SK-N-SH (cell line): ENCODE results near the gene LRP1-AS. TPM values are rescaled to one million over a fixed set of nuclear protein-coding genes. Genes with fewer than 3 reads are reported as not detected.

Source experiments
- ELF1 ChIP-seq: IDR thresholded peaks from 2 replicates; pipeline ENCODE4 v1.4.0; 2012
- EZH2phosphoT487 ChIP-seq: fragments of 200-600 bp; sonication (generic); IDR thresholded peaks from 2 replicates; pipeline ENCODE4 v1.6.1; 2017; ENCODE audit warnings: low read depth, mixed run types, mild to moderate bottlenecking, antibody characterized with exemption, moderate library complexity, borderline replicate concordance
- FOSL2 ChIP-seq: IDR thresholded peaks from 2 replicates; pipeline ENCODE4 v1.4.0; 2012; ENCODE audit warnings: low read depth, mild to moderate bottlenecking, moderate library complexity, borderline replicate concordance
- GABPA ChIP-seq: IDR thresholded peaks from 2 replicates; pipeline ENCODE4 v1.4.0; 2012; ENCODE audit warnings: low read depth, mild to moderate bottlenecking
- JUND ChIP-seq: IDR thresholded peaks from 2 replicates; pipeline ENCODE4 v1.4.0; 2012
- MEF2A ChIP-seq: IDR thresholded peaks from 2 replicates; pipeline ENCODE4 v1.4.0; 2012; ENCODE audit warnings: low read depth, borderline replicate concordance
- NFIC ChIP-seq: IDR thresholded peaks from 2 replicates; pipeline ENCODE4 v1.4.0; 2012; ENCODE audit warnings: borderline replicate concordance
- PBX3 ChIP-seq: IDR thresholded peaks from 2 replicates; pipeline ENCODE4; 2012
- POLR2AphosphoS5 ChIP-seq: IDR thresholded peaks from 2 replicates; pipeline ENCODE4 v1.6.1; 2012; ENCODE audit warnings: low read depth, low read length
- RCOR1 ChIP-seq: fragments of 150-350 bp; IDR thresholded peaks from 2 replicates; pipeline ENCODE4 v1.6.1; 2017; ENCODE audit warnings: antibody characterized with exemption, low read length
- RFX5 ChIP-seq: IDR thresholded peaks from 2 replicates; pipeline ENCODE4 v1.6.1; 2012; ENCODE audit warnings: mild to moderate bottlenecking, improper control_type of control experiment, low read length
- SIN3A ChIP-seq: IDR thresholded peaks from 2 replicates; pipeline ENCODE4 v1.6.1; 2012; ENCODE audit warnings: low read depth, mild to moderate bottlenecking, low read length, moderate library complexity, borderline replicate concordance
- SMC3 ChIP-seq: IDR thresholded peaks from 2 replicates; pipeline ENCODE4 v1.6.1; 2012; ENCODE audit warnings: low read depth, low read length, improper control_type of control experiment
- TAF1 ChIP-seq: IDR thresholded peaks from 2 replicates; pipeline ENCODE4 v1.6.1; 2012; ENCODE audit warnings: low read depth, mild to moderate bottlenecking, low read length, moderate library complexity, borderline replicate concordance
- TCF12 ChIP-seq: IDR thresholded peaks from 2 replicates; pipeline ENCODE4 v1.4.0; 2012
- TEAD4 ChIP-seq: IDR thresholded peaks from 2 replicates; pipeline ENCODE4 v1.4.0; 2012; ENCODE audit warnings: mild to moderate bottlenecking, borderline replicate concordance; ENCODE audit not compliant: insufficient read depth
- USF1 ChIP-seq: IDR thresholded peaks from 2 replicates; pipeline ENCODE4 v1.4.0; 2012; ENCODE audit warnings: low read depth, borderline replicate concordance
- USF2 ChIP-seq: fragments of 150-350 bp; IDR thresholded peaks from 2 replicates; pipeline ENCODE4 v1.6.1; 2017; ENCODE audit warnings: antibody characterized with exemption, low read length, low read depth, borderline replicate concordance
- YY1 ChIP-seq: IDR thresholded peaks from 2 replicates; pipeline ENCODE4 v1.4.0; 2012; ENCODE audit warnings: low read depth, mild to moderate bottlenecking
- ZBTB33 ChIP-seq: IDR thresholded peaks from 2 replicates; pipeline ENCODE4 v1.4.0; 2012; ENCODE audit warnings: low read depth, borderline replicate concordance
- polyA plus RNA-seq, 3 experiments: library from polyadenylated mRNA; depleted of rRNA; stranded (reverse); fragments of >200 nt; gene quantifications; 2 replicates each; pipeline ENCODE4 v1.2.3, GENCODE V29; 2012
- TF ChIP-seq, protein P1 (sequence below): IDR thresholded peaks from 2 replicates; pipeline ENCODE4 v1.6.1; 2012; ENCODE audit warnings: mild to moderate bottlenecking, low read depth, low read length, moderate library complexity
- TF ChIP-seq, protein P2 (sequence below): IDR thresholded peaks from 2 replicates; pipeline ENCODE4 v1.4.0; 2012; ENCODE audit warnings: low read depth

The LRP1-AS gene
- polyA plus RNA-seq, 1 of the 3 experiments (the other 2 are of a cell fraction) = not detected

GRCh38 chr12:57127101-57127725 lies 20.2 kb downstream of the LRP1-AS start (continued):
- TF ChIP-seq, protein P1, sequence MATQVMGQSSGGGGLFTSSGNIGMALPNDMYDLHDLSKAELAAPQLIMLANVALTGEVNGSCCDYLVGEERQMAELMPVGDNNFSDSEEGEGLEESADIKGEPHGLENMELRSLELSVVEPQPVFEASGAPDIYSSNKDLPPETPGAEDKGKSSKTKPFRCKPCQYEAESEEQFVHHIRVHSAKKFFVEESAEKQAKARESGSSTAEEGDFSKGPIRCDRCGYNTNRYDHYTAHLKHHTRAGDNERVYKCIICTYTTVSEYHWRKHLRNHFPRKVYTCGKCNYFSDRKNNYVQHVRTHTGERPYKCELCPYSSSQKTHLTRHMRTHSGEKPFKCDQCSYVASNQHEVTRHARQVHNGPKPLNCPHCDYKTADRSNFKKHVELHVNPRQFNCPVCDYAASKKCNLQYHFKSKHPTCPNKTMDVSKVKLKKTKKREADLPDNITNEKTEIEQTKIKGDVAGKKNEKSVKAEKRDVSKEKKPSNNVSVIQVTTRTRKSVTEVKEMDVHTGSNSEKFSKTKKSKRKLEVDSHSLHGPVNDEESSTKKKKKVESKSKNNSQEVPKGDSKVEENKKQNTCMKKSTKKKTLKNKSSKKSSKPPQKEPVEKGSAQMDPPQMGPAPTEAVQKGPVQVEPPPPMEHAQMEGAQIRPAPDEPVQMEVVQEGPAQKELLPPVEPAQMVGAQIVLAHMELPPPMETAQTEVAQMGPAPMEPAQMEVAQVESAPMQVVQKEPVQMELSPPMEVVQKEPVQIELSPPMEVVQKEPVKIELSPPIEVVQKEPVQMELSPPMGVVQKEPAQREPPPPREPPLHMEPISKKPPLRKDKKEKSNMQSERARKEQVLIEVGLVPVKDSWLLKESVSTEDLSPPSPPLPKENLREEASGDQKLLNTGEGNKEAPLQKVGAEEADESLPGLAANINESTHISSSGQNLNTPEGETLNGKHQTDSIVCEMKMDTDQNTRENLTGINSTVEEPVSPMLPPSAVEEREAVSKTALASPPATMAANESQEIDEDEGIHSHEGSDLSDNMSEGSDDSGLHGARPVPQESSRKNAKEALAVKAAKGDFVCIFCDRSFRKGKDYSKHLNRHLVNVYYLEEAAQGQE = no peak
- no peak for TF ChIP-seq RCOR1
- TF ChIP-seq TEAD4 = no peak
- no peak for TF ChIP-seq PBX3
- TF ChIP-seq MEF2A = no peak
- TF ChIP-seq USF2 = no peak
- TF ChIP-seq JUND = no peak
- no peak for TF ChIP-seq GABPA
- TF ChIP-seq EZH2phosphoT487 = no peak
- peak; percentile 49; the same call in 1 of the 2 replicates for TF ChIP-seq FOSL2
- TF ChIP-seq SIN3A = no peak
- TF ChIP-seq YY1 = no peak
- TF ChIP-seq TAF1 = no peak
- TF ChIP-seq USF1 = no peak
- peak; percentile 53; the same call in 1 of the 2 replicates for TF ChIP-seq SMC3
- TF ChIP-seq ZBTB33 = no peak
- TF ChIP-seq NFIC = no peak
- TF ChIP-seq ELF1 = no peak
- 0 out of 2 replicates have a peak, but pooled peaks have one; percentile 1 for TF ChIP-seq POLR2AphosphoS5
- TF ChIP-seq RFX5 = no peak
- TF ChIP-seq TCF12 = no peak
- TF ChIP-seq, protein P2, sequence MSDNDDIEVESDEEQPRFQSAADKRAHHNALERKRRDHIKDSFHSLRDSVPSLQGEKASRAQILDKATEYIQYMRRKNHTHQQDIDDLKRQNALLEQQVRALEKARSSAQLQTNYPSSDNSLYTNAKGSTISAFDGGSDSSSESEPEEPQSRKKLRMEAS = no peak
